Mucosa of rectum (tissue), 2 donors: ENCODE measurements around the gene PRXL2A.

ENCODE experiments used
- H3K27ac ChIP-seq, 2 donors: one replicate each; pipeline ENCODE4 v1.7.0; 2013; ENCODE audit warnings: inconsistent platforms in 2 of 2, low read depth in 2 of 2, low read length in 2 of 2
- H3K27me3 ChIP-seq, 2 donors: one replicate each; pipeline ENCODE4 v1.7.0; 2013; ENCODE audit warnings: low read length in 2 of 2; ENCODE audit not compliant: control insufficient read depth in 2 of 2, insufficient read depth in 2 of 2
- H3K36me3 ChIP-seq, 2 donors: one replicate each; pipeline ENCODE4 v1.7.0; 2013; ENCODE audit warnings: low read length in 2 of 2; ENCODE audit not compliant: control insufficient read depth in 2 of 2, insufficient read depth in 2 of 2
- H3K4me1 ChIP-seq, 2 donors: one replicate each; pipeline ENCODE4 v1.7.0; 2013; ENCODE audit warnings: low read length in 2 of 2, mild to moderate bottlenecking in 1 of 2; ENCODE audit not compliant: control insufficient read depth in 2 of 2, insufficient read depth in 2 of 2
- H3K4me3 ChIP-seq, 2 donors: one replicate each; pipeline ENCODE4 v1.7.0; 2013; ENCODE audit warnings: low read length in 2 of 2
- H3K9ac ChIP-seq, 2 donors: one replicate each; pipeline ENCODE4 v1.7.0; 2013; ENCODE audit warnings: low read length in 2 of 2, low read depth in 1 of 2, mild to moderate bottlenecking in 1 of 2
- H3K9me3 ChIP-seq, 2 donors: one replicate each; pipeline ENCODE4 v1.7.0; 2013; ENCODE audit warnings: low read length in 2 of 2; ENCODE audit not compliant: control insufficient read depth in 2 of 2
- donor health status: healthy.
- donor health status: Normal muscosa, but diverticular disease.

PRXL2A gene

DNA sequence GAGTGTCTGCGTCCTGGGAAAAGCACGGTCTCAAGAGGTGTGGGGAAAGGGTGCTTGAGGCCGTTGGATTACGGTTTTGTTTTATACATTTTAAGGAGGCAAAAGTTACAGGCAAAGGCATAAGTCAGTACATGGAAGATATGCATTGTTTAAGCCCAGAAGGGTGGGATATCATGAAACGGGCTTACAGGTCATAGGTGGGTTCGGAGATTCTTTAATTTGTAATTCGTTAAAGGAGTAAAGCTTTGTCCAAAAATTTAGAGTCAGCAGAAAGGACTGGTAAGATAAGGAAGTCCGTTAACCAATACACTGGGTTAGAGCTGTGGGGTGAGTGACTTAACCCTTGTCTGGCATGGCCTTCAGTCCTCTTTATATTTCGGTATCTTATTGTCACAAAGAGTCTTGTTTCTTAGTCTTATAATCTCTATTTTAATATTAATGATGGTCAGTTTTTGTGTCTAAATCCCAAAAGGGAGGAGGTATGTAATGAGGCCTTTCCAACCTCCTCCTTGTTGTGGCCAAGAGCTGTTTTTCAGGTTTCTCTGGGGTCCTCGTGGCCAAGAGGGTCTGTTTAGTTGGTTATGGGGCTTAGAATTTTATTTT, 58.5 kb downstream of the PRXL2A start:
- no peaks in the 10 kb centered on the region for H3K27me3 ChIP-seq
- H3K36me3 ChIP-seq, result peaks cover 0 to 10% of the 10 kb centered on the region in 2 donors
- H3K4me1 ChIP-seq, result peaks cover 51 to 69% of the 10 kb centered on the region in 2 donors
- no peak overlapping the region for H3K9ac ChIP-seq
- peak overlapping the region; percentile 56 to 78 for H3K27ac ChIP-seq
- H3K4me3 ChIP-seq, result no peak overlapping the region
- no peaks in the 10 kb centered on the region for H3K9me3 ChIP-seq

DNA sequence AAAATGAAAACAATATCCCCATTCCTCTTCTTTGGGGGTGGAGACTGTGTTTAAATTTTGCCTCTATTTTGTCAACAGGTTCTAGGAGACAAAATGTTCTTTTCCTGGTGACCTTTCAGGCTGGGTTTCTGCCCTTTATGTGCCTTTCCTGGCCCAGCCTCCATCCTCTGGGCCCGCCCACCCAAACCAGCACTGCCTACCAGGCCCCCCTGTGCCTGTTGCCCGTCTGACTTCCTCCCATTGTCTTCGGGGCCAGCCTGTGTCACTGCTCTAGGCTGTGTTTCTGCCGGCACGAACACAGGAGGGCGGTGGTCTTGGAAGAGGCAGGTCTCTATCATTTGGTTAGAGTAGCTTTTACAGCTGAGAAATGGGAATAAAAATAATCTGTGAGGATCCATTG, 59.7 kb downstream of the PRXL2A start:
- Histone ChIP-seq H3K4me3 (peak overlapping the region in 1 of 2 donors; percentile 14), H3K27ac (peak overlapping the region; percentile 65 to 78), H3K9ac (peak overlapping the region in 1 of 2 donors; percentile 30), H3K9me3 (no peaks in the 10 kb centered on the region), H3K36me3 (peaks cover 6 to 15% of the 10 kb centered on the region in 2 donors), H3K27me3 (no peaks in the 10 kb centered on the region), H3K4me1 (peaks cover 43 to 60% of the 10 kb centered on the region in 2 donors)

DNA sequence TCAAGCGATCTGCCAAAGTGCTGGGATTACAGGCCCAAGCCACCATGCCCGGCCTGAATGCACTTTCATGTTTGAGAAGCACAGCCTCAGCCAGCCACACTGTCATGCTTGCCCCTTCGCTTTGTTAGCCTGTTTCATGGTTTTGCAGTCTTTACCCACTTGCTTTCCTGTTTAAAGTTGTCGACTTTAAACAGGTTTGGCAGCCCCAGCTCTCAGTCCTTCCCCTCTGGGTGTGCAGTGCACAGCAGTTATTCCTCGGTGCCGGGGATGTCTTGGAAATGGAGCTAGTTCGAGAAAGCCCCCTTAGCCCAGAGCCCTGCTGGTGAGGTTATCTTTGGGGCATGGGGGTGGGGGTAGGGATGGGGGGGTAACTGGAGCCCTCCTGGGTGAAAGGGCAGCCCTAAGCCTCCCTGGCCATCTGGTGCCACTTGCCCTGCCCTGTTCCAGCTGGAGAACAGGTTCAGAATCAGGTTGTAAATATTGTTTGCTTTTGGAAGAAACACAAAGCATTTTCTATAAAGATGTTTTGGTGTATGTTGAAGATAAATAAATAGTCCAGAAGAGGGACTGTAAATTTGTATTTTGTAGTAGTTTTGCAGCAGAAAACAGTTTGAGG, 60.6 kb downstream of the PRXL2A start:
- H3K27ac ChIP-seq, result peak overlapping the region; percentile 28 to 69
- H3K9ac ChIP-seq, result peak overlapping the region in 1 of 2 donors; percentile 30
- peaks cover 9 to 17% of the 10 kb centered on the region in 2 donors for H3K36me3 ChIP-seq

DNA sequence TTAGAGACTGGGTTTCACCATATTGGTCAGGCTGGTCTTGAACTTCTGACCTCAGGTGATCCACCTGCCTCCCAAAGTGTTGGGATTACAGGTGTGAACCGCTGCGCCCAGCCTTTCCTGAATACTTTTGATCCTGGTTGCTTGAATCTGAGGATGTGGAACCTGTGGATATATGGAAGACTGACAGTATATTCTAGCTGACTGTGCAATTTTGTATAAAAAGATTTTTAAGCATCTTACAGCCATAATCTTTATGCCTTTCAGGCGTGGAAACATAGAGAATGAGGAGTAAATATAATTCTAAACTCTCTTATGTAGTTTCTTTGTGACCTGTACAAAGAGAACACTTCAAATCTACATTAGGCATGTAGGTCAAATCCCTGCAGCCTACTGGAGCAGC, 61.9 kb downstream of the PRXL2A start:
- H3K27ac ChIP-seq, result no peak overlapping the region
- H3K9ac ChIP-seq, result no peak overlapping the region
- H3K4me3 ChIP-seq, result no peak overlapping the region
- no peaks in the 10 kb centered on the region for H3K27me3 ChIP-seq
- H3K36me3 ChIP-seq, result peaks cover 9 to 19% of the 10 kb centered on the region in 2 donors
- H3K9me3 ChIP-seq, result no peaks in the 10 kb centered on the region
- H3K4me1 ChIP-seq, result peaks cover 31 to 42% of the 10 kb centered on the region in 2 donors

More for the DNA sequence above, 60.6 kb downstream of the PRXL2A start:
- Histone ChIP-seq H3K27me3 (no peaks in the 10 kb centered on the region), H3K4me1 (peaks cover 40 to 54% of the 10 kb centered on the region in 2 donors), H3K9me3 (no peaks in the 10 kb centered on the region), H3K4me3 (no peak overlapping the region)

GRCh38 chr10:80471001-80471400, 62.6 kb downstream of the PRXL2A start:
- Histone ChIP-seq H3K4me3 (no peak overlapping the region), H3K27ac (no peak overlapping the region), H3K36me3 (peaks cover 9 to 19% of the 10 kb centered on the region in 2 donors), H3K9ac (no peak overlapping the region), H3K4me1 (peaks cover 29 to 36% of the 10 kb centered on the region in 2 donors), H3K27me3 (no peaks in the 10 kb centered on the region), H3K9me3 (no peaks in the 10 kb centered on the region)

DNA sequence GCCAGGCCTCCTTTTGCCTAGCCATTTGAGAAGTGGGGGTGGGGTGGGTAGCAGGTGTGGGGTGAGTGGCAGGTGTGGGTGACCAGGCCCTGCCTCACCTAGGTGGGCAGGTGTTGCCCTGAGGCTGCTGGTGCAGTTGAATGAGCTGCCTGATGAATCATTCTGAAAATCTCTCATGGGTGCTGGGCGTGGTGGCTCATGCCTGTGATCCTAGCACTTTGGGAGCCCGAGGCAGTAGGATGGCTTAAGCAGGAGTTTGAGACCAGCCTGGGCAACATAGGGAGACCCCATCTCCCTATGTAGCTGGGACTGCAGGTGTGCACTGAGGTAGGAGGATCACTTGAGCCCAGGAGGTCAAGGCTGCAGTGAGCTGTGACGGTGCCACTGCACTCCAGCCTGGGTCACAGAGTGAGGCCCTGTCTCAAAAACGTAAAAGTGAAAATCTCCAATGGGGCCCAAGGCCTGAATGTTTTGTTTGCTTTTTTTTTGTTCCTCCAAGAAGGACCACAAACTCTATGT, 63.4 kb downstream of the PRXL2A start:
- Histone ChIP-seq H3K4me1 (peaks cover 29 to 30% of the 10 kb centered on the region in 2 donors), H3K36me3 (peaks cover 9 to 19% of the 10 kb centered on the region in 2 donors), H3K9me3 (no peaks in the 10 kb centered on the region), H3K9ac (no peak overlapping the region), H3K4me3 (no peak overlapping the region), H3K27ac (peak overlapping the region in 1 of 2 donors; percentile 14), H3K27me3 (no peaks in the 10 kb centered on the region)

- H3K27me3 ChIP-seq, result no peaks in the 10 kb centered on the region
- no peak overlapping the region for H3K27ac ChIP-seq
- H3K4me1 ChIP-seq, result peaks cover 25 to 26% of the 10 kb centered on the region in 2 donors
- H3K36me3 ChIP-seq, result peaks cover 9 to 20% of the 10 kb centered on the region in 2 donors
- H3K9me3 ChIP-seq, result no peaks in the 10 kb centered on the region
- H3K9ac ChIP-seq, result no peak overlapping the region
- no peak overlapping the region for H3K4me3 ChIP-seq
Measured at GRCh38 chr10:80472234-80473095, 64.1 kb downstream of the PRXL2A start.

- Histone ChIP-seq H3K9me3 (no peaks in the 10 kb centered on the region), H3K9ac (no peak overlapping the region), H3K4me1 (peaks cover 20 to 21% of the 10 kb centered on the region in 2 donors), H3K36me3 (peaks cover 9 to 24% of the 10 kb centered on the region in 2 donors), H3K27ac (no peak overlapping the region), H3K27me3 (no peaks in the 10 kb centered on the region), H3K4me3 (no peak overlapping the region)
Measured at GRCh38 chr10:80473096-80473657, 64.8 kb downstream of the PRXL2A start.

DNA sequence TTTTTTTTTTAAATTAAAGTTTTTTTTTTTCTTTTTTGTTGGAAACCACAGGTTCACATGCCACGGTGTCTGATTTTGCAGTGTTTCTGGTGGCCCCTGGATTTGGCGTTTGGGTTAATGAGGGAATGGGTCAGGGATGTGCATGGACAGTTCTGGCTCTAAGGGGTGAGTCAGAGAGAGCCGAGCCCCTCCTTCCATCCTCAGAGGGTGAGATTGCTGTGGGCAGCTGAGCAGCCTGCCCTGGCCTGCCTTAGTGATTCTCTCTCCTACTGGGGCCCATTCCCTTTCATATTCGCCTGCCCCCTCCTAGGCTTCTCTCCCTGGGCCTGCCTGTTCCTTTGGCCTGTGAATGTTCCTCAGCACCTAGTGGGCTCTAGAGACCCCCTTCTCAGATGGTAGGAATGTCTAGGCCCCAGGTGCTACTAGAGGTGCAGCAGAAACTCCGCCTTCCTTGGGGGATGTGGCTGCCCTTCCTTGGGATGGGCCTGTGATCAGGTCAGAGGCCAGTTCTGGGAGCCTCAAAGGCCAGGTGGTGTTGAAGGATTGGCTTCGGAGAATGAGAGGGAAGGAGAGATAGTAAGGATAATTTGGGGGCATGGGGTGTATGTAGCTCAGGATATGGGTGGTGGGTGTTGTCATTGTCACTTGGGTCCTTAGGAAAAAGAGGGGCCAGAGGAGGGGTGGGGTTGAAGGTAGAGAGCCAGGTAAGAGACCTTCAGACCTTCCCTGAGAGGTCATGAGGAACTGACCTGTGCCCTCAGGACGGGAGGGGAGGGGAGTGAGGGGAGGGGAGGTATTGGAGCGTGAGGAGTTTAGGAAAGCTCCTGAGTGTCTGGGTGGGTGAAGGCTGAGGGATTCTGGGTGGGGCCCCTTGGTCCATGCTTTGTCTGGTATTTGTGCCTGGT, 65.6 kb downstream of the PRXL2A start:
- peaks cover 13% of the 10 kb centered on the region in 2 donors for H3K4me1 ChIP-seq
- no peak overlapping the region for H3K4me3 ChIP-seq
- H3K9ac ChIP-seq, result no peak overlapping the region
- no peaks in the 10 kb centered on the region for H3K9me3 ChIP-seq
- peak overlapping the region in 1 of 2 donors; percentile 4 for H3K27ac ChIP-seq
- peaks cover 9 to 24% of the 10 kb centered on the region in 2 donors for H3K36me3 ChIP-seq
- H3K27me3 ChIP-seq, result no peaks in the 10 kb centered on the region
